Type B pancreatic cell (in vitro differentiated cells): ENCODE data around the gene RASSF8. TPM values are rescaled to one million over a fixed set of nuclear protein-coding genes. Genes with fewer than 3 reads are reported as not detected.
A peak's percentile ranks its signal among the peaks of the same experiment; 100 is the strongest.

ENCODE experiments used
- DNase-seq: peaks from one replicate; pipeline ENCODE4 v3.0.0; 2021; ENCODE audit warnings: mixed read lengths; ENCODE audit not compliant: unreplicated experiment; ENCODE audit errors: extremely low spot score
- H3K27ac Mint-ChIP-seq: 2 replicates; pipeline ENCODE4 v1.8.0; 2021; ENCODE audit warnings: mild to moderate bottlenecking, mixed read lengths
- H3K27me3 Mint-ChIP-seq: 2 replicates; pipeline ENCODE4 v1.8.0; 2021; ENCODE audit warnings: mixed read lengths
- H3K36me3 Mint-ChIP-seq: 2 replicates; pipeline ENCODE4 v1.8.0; 2021; ENCODE audit warnings: mixed read lengths
- H3K4me1 Mint-ChIP-seq: one replicate; pipeline ENCODE4 v1.8.0; 2021; ENCODE audit warnings: mixed read lengths; ENCODE audit not compliant: unreplicated experiment
- H3K4me3 Mint-ChIP-seq: 2 replicates; pipeline ENCODE4 v1.8.0; 2021; ENCODE audit warnings: mild to moderate bottlenecking, mixed read lengths
- H3K9me3 Mint-ChIP-seq: 2 replicates; pipeline ENCODE4 v1.8.0; 2021; ENCODE audit warnings: mixed read lengths
- total RNA-seq: library from RNA; stranded (reverse); gene quantifications from 2 replicates; pipeline ENCODE4 v1.2.1, GENCODE V29; 2021; ENCODE audit warnings: low replicate concordance
- TF ChIP-seq, protein P1 (sequence below): fragments of 200-600 bp; sonication (generic); conservative IDR thresholded peaks from 2 replicates; pipeline ENCODE4 v1.5.0; 2021; ENCODE audit warnings: antibody characterized with exemption, mild to moderate bottlenecking

Gene RASSF8
- total RNA-seq, 1 donor from 2014 or later = 46.3 TPM

DNA sequence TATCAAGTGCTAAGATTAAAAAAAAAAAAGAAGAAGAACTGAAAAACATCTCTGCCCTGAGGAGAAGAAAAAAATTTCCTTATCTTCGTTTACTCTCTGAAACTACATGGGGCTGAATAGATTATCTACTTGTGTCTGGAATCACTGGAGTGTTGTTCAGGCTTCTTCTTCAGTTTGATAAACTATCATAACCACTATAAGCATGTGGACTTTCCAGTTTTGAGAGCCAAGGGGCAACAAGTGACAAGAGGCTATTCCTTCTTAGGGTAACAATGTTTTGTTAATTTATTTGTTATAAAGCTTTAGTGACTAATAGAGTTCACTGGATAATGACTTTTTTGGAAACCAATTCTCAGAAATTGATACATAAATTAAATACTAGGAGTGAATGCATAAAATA is 19.9 kb upstream of the RASSF8 start:
- H3K27me3 Mint-ChIP-seq = peaks cover 2% of the 10 kb centered on the region
- DNase-seq = no peak
- H3K4me1 Mint-ChIP-seq = peaks cover 4% of the 10 kb centered on the region
- peaks cover 5% of the 10 kb centered on the region for H3K9me3 Mint-ChIP-seq
- peak overlapping the region; percentile 73 for H3K27ac Mint-ChIP-seq
- H3K36me3 Mint-ChIP-seq = peaks cover 3% of the 10 kb centered on the region
- TF ChIP-seq, protein P1, sequence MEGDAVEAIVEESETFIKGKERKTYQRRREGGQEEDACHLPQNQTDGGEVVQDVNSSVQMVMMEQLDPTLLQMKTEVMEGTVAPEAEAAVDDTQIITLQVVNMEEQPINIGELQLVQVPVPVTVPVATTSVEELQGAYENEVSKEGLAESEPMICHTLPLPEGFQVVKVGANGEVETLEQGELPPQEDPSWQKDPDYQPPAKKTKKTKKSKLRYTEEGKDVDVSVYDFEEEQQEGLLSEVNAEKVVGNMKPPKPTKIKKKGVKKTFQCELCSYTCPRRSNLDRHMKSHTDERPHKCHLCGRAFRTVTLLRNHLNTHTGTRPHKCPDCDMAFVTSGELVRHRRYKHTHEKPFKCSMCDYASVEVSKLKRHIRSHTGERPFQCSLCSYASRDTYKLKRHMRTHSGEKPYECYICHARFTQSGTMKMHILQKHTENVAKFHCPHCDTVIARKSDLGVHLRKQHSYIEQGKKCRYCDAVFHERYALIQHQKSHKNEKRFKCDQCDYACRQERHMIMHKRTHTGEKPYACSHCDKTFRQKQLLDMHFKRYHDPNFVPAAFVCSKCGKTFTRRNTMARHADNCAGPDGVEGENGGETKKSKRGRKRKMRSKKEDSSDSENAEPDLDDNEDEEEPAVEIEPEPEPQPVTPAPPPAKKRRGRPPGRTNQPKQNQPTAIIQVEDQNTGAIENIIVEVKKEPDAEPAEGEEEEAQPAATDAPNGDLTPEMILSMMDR = no peak
- H3K4me3 Mint-ChIP-seq = peak overlapping the region; percentile 6

DNA sequence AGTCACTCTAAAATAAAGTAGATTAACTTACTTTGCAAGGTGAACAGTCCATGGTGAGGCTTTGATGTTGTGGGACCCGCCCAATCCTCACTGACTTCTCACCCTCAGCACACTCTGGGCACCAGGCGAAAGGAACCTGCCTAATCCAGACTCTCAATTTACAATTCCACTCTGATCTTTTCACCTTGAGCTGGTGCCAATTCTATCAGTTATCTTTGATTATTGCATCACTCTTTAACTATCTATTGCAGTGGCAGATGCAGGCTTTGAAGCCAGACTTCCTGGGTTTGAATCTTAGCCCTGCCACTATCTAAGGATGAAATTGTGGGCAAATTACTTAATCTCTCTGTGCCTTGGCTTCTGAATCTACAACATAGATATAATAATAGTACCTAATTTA is 18.9 kb upstream of the RASSF8 start:
- peaks cover 5% of the 10 kb centered on the region for H3K9me3 Mint-ChIP-seq

DNA sequence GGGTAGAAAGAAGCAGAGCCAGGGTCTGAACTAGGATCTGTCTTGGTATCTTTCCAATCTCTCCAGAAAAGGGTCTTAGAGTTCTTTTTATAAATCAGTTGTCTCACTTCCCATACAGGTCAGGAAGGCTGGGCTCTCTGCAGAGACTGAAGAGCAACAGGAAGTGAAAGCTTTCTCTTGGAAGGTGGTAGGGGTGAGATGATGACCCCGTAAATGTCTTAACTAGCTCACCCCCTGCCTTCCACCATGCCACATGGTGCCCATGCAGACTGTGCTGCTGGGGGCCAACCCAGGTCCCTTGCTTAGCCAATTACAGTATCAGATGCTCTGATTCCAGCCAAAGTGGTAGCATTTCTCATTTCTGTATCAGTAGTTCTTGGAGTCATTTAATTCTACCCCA is 17.6 kb upstream of the RASSF8 start:
- peaks cover 3% of the 10 kb centered on the region for H3K36me3 Mint-ChIP-seq
- peaks cover 7% of the 10 kb centered on the region for H3K9me3 Mint-ChIP-seq
- H3K4me1 Mint-ChIP-seq = no peaks in the 10 kb centered on the region
- H3K4me3 Mint-ChIP-seq = no peak overlapping the region
- no peak overlapping the region for H3K27ac Mint-ChIP-seq
- TF ChIP-seq, protein P1 = no peak
- no peak for DNase-seq
- H3K27me3 Mint-ChIP-seq = no peaks in the 10 kb centered on the region

More for the DNA sequence above, 18.9 kb upstream of the RASSF8 start:
- no peak overlapping the region for H3K27ac Mint-ChIP-seq
- H3K4me3 Mint-ChIP-seq = no peak overlapping the region
- peaks cover 3% of the 10 kb centered on the region for H3K36me3 Mint-ChIP-seq
- TF ChIP-seq, protein P1 = no peak
- no peak for DNase-seq
- H3K27me3 Mint-ChIP-seq = no peaks in the 10 kb centered on the region
- peaks cover 4% of the 10 kb centered on the region for H3K4me1 Mint-ChIP-seq

DNA sequence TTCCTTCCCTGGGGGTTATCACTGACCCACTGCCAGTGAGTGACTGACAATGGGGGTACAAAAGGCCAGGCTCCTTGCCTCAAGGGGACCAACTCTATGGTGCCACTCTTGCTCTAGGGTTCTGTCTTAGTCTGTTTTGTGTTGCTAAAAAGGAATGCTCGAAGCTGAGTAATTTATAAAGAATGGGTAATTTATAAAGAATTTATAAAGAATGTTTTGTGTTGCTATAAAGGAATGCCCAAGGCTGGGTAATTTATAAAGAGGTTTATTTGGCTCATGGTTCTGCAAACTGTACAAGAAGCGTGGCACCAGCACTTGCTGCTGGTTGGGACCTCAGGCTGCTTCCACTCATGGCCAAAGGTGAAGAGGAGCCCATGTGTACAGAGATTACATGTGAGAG is 15.8 kb upstream of the RASSF8 start:
- no peak for DNase-seq
- TF ChIP-seq, protein P1 = no peak
- no peaks in the 10 kb centered on the region for H3K27me3 Mint-ChIP-seq
- peaks cover 9% of the 10 kb centered on the region for H3K9me3 Mint-ChIP-seq
- H3K27ac Mint-ChIP-seq = no peak overlapping the region
- no peaks in the 10 kb centered on the region for H3K36me3 Mint-ChIP-seq
- no peak overlapping the region for H3K4me3 Mint-ChIP-seq
- H3K4me1 Mint-ChIP-seq = no peaks in the 10 kb centered on the region

GRCh38 chr12:25943940-25944339 is 14.5 kb upstream of the RASSF8 start:
- no peak overlapping the region for H3K4me3 Mint-ChIP-seq
- H3K27me3 Mint-ChIP-seq = no peaks in the 10 kb centered on the region
- TF ChIP-seq, protein P1 = no peak
- no peak overlapping the region for H3K27ac Mint-ChIP-seq
- H3K36me3 Mint-ChIP-seq = no peaks in the 10 kb centered on the region
- H3K4me1 Mint-ChIP-seq = no peaks in the 10 kb centered on the region
- H3K9me3 Mint-ChIP-seq = peaks cover 9% of the 10 kb centered on the region
- DNase-seq = no peak

- H3K4me1 Mint-ChIP-seq = no peaks in the 10 kb centered on the region
Measured at GRCh38 chr12:25949343-25949742, 9.1 kb upstream of the RASSF8 start.

More at GRCh38 chr12:25949343-25949742, 9.1 kb upstream of the RASSF8 start:
- Mint-ChIP-seq H3K4me3 (no peak overlapping the region), H3K36me3 (peaks cover 16% of the 10 kb centered on the region), H3K27me3 (no peaks in the 10 kb centered on the region), H3K9me3 (peaks cover 11% of the 10 kb centered on the region), H3K27ac (no peak overlapping the region)
- TF ChIP-seq, protein P1 = no peak
- DNase-seq = no peak
